ENCODE measurements around the gene DDX5.

DDX5 gene

GRCh38 chr17:64506201-64506575 is at the start of gene DDX5:
Gene DDX5 (minus strand): TSS chr17:64506289. CDS start chr17:64506119, 170 bp downstream.
- DNase-seq (ENCODE audit: low read depth), result peak; percentile 87

GRCh38 chr17:64555281-64555680 is 49.2 kb upstream of the DDX5 start:
- DNase-seq (ENCODE audit: low read depth), result no peak

GRCh38 chr17:64554028-64554637 is 48.0 kb upstream of the DDX5 start:
- DNase-seq (ENCODE audit: low read depth), result no peak

- DNase-seq (ENCODE audit: low read depth), result no peak
Measured at GRCh38 chr17:64551461-64551860, 45.4 kb upstream of the DDX5 start.

- no peak for DNase-seq (ENCODE audit: low read depth)
Measured at GRCh38 chr17:64547319-64547718, 41.2 kb upstream of the DDX5 start.

- DNase-seq (ENCODE audit: low read depth), result no peak
Measured at GRCh38 chr17:64546716-64547115, 40.6 kb upstream of the DDX5 start.

- no peak for DNase-seq (ENCODE audit: low read depth)
Measured at GRCh38 chr17:64544742-64545141, 38.7 kb upstream of the DDX5 start.

GRCh38 chr17:64540118-64540776 is 34.2 kb upstream of the DDX5 start:
- no peak for DNase-seq (ENCODE audit: low read depth)

- no peak for DNase-seq (ENCODE audit: low read depth)
Measured at GRCh38 chr17:64538508-64539130, 32.5 kb upstream of the DDX5 start.

GRCh38 chr17:64537488-64537887 is 31.4 kb upstream of the DDX5 start:
- no peak for DNase-seq (ENCODE audit: low read depth)

- no peak for DNase-seq (ENCODE audit: low read depth)
Measured at GRCh38 chr17:64536913-64537312, 30.8 kb upstream of the DDX5 start.

GRCh38 chr17:64535357-64535756 is 29.3 kb upstream of the DDX5 start:
- DNase-seq (ENCODE audit: low read depth), result no peak

- DNase-seq (ENCODE audit: low read depth), result no peak
Measured at GRCh38 chr17:64534187-64534586, 28.1 kb upstream of the DDX5 start.

- no peak for DNase-seq (ENCODE audit: low read depth)
Measured at GRCh38 chr17:64533784-64534183, 27.7 kb upstream of the DDX5 start.

GRCh38 chr17:64532409-64532808 is 26.3 kb upstream of the DDX5 start:
- no peak for DNase-seq (ENCODE audit: low read depth)

GRCh38 chr17:64531955-64532371 is 25.9 kb upstream of the DDX5 start:
- peak; percentile 73 for DNase-seq (ENCODE audit: low read depth)

- no peak for DNase-seq (ENCODE audit: low read depth)
Measured at GRCh38 chr17:64529221-64529620, 23.1 kb upstream of the DDX5 start.

- no peak for DNase-seq (ENCODE audit: low read depth)
Measured at GRCh38 chr17:64527914-64528313, 21.8 kb upstream of the DDX5 start.

GRCh38 chr17:64520359-64520758 is 14.3 kb upstream of the DDX5 start:
- DNase-seq (ENCODE audit: low read depth), result no peak

- DNase-seq (ENCODE audit: low read depth), result no peak
Measured at GRCh38 chr17:64519601-64520000, 13.5 kb upstream of the DDX5 start.

GRCh38 chr17:64515829-64516228 is 9.7 kb upstream of the DDX5 start:
- DNase-seq (ENCODE audit: low read depth), result no peak

GRCh38 chr17:64515419-64515818 is 9.3 kb upstream of the DDX5 start:
- DNase-seq (ENCODE audit: low read depth), result no peak

- DNase-seq (ENCODE audit: low read depth), result no peak
Measured at GRCh38 chr17:64509179-64509578, 3.1 kb upstream of the DDX5 start.

GRCh38 chr17:64508683-64509082 is 2.6 kb upstream of the DDX5 start:
- DNase-seq (ENCODE audit: low read depth), result no peak

All from stromal cell of bone marrow (primary cell).